Measurements from ENCODE around the gene SLC6A15. TPM values are rescaled to one million over a fixed set of nuclear protein-coding genes. Genes with fewer than 3 reads are reported as not detected.

Gene SLC6A15
- total and polyA plus RNA-seq, 2 of the 13 experiments (the other 11 are each of a cell fraction or from before 2014, with no cell fraction given) = not detected

GRCh38 chr12:84826925-84827324 lies 85.7 kb downstream of the SLC6A15 start:
- ATAC-seq (no peak), FAIRE-seq (no peak), DNase-seq (ENCODE audit: low spot score) (no peak)
- H3K36me3 ChIP-seq (replicated peaks in 1 of 2; ENCODE audit: control insufficient read depth in 1 of 2, insufficient read depth in 2 of 2, low read length in 2 of 2) = no peaks in the 10 kb centered on the region
- TF ChIP-seq HDAC1 (CRISPR knock-in tag; IDR thresholded peaks at IDR 0.05) = no peak
- TF ChIP-seq ZBTB38 (CRISPR knock-in tag; IDR thresholded peaks at IDR 0.05) = no peak
- TF ChIP-seq ZNF367 (CRISPR knock-in tag; IDR thresholded peaks at IDR 0.05; ENCODE audit: borderline replicate concordance) = no peak
- TF ChIP-seq RORA (CRISPR knock-in tag; IDR thresholded peaks at IDR 0.05) = no peak
- H3K9me3 ChIP-seq (ENCODE audit: low read length) = no peaks in the 10 kb centered on the region
- no CpG with 5 or more reads among the region's 1 CpG for WGBS (ENCODE audit: low lambda C conversion rate)
- no peak overlapping the region for H2AFZ ChIP-seq (ENCODE audit: low read length)
- no peak overlapping the region for H3K4me2 ChIP-seq (ENCODE audit: low read depth, low read length)
- H4K20me1 ChIP-seq (ENCODE audit: insufficient read depth, low read length) = no peaks in the 10 kb centered on the region
- POLR2A ChIA-PET = no interaction called here
- intact Hi-C loops (cut with micrococcal nuclease; ENCODE audit: unreplicated experiment) = no loop called here
- in situ Hi-C loops (cut with HindIII; ENCODE audit: extremely low pct_ligation_motif_present, low pct_unique_long_range_greater_than_20kb) = no loop called here
- no peak overlapping the region for H3K4me3 ChIP-seq (replicated peaks in 1 of 3; ENCODE audit: insufficient read depth in 1 of 3, low read depth in 2 of 3, low read length in 3 of 3)
- H3K27me3 ChIP-seq (ENCODE audit: control insufficient read depth in 1 of 2, insufficient read depth in 2 of 2, low read length in 2 of 2) = no peaks in the 10 kb centered on the region
- no TSS peak for BruUV-seq (replicated peaks)
- H3K27ac ChIP-seq (ENCODE audit: extremely low read length, insufficient read depth, low read length) = no peak overlapping the region
- no peak overlapping the region for H3K9ac ChIP-seq (ENCODE audit: insufficient read depth, low read depth, low read length)
- no peaks in the 10 kb centered on the region for H3K79me2 ChIP-seq (ENCODE audit: insufficient read depth, low read length)
- no peaks in the 10 kb centered on the region for H3K4me1 ChIP-seq (ENCODE audit: insufficient read depth, low read length)
- CTCF ChIA-PET (ENCODE audit: low intra/inter-chr PET ratio, low total read pairs) = no interaction called here

- H3K36me3 ChIP-seq (replicated peaks in 1 of 2; ENCODE audit: control insufficient read depth in 1 of 2, insufficient read depth in 2 of 2, low read length in 2 of 2) = no peaks in the 10 kb centered on the region
- H3K27ac ChIP-seq (ENCODE audit: extremely low read length, insufficient read depth, low read length) = no peak overlapping the region
- H3K27me3 ChIP-seq (ENCODE audit: control insufficient read depth in 1 of 2, insufficient read depth in 2 of 2, low read length in 2 of 2) = no peaks in the 10 kb centered on the region
- H3K4me3 ChIP-seq (replicated peaks in 1 of 3; ENCODE audit: insufficient read depth in 1 of 3, low read depth in 2 of 3, low read length in 3 of 3) = no peak overlapping the region
- ChIA-PET POLR2A (no interaction called here), CTCF (ENCODE audit: low intra/inter-chr PET ratio, low total read pairs) (no interaction called here)
- no peak for TF ChIP-seq HNF1B (CRISPR knock-in tag; IDR thresholded peaks at IDR 0.05)
- no peak for TF ChIP-seq JUNB (CRISPR knock-in tag; IDR thresholded peaks at IDR 0.05; ENCODE audit: borderline replicate concordance)
- no peak for TF ChIP-seq SMAD9 (CRISPR knock-in tag; IDR thresholded peaks at IDR 0.05)
- TF ChIP-seq HOXA5 (CRISPR knock-in tag; IDR thresholded peaks at IDR 0.05) = no peak
- no peaks in the 10 kb centered on the region for H3K79me2 ChIP-seq (ENCODE audit: insufficient read depth, low read length)
- no peak overlapping the region for H3K9ac ChIP-seq (ENCODE audit: insufficient read depth, low read depth, low read length)
- no peak for DNase-seq (ENCODE audit: low spot score)
- BruUV-seq (replicated peaks) = no TSS peak
- no peak overlapping the region for H2AFZ ChIP-seq (ENCODE audit: low read length)
- WGBS (ENCODE audit: low lambda C conversion rate) = 10% methylated on average over 2 of the region's 2 CpGs
- intact Hi-C loops (cut with micrococcal nuclease; ENCODE audit: unreplicated experiment) = no loop called here
- H4K20me1 ChIP-seq (ENCODE audit: insufficient read depth, low read length) = no peaks in the 10 kb centered on the region
- FAIRE-seq = no peak
- ATAC-seq = no peak
- no peaks in the 10 kb centered on the region for H3K9me3 ChIP-seq (ENCODE audit: low read length)
- H3K4me2 ChIP-seq (ENCODE audit: low read depth, low read length) = no peak overlapping the region
- H3K4me1 ChIP-seq (ENCODE audit: insufficient read depth, low read length) = no peaks in the 10 kb centered on the region
- in situ Hi-C loops (cut with HindIII; ENCODE audit: extremely low pct_ligation_motif_present, low pct_unique_long_range_greater_than_20kb) = no loop called here
Observed at GRCh38 chr12:84825149-84825548, 87.5 kb downstream of the SLC6A15 start.
